Natural killer cell (primary cell): ENCODE results near the gene VOPP1. TPM values are rescaled to one million over a fixed set of nuclear protein-coding genes. Genes with fewer than 3 reads are reported as not detected.

Experiments
- ATAC-seq, 3 donors: fragments of 150-1000 bp in 2 of 3; fragments of 200-7000 bp in 1 of 3; cut with Tn5 transposase; 1 replicate in 1 of 3; 2 replicates in 2 of 3; pipeline ENCODE4 v1.10.0; 2021; ENCODE audit warnings: mild to moderate bottlenecking in 2 of 3, moderate library complexity in 2 of 3
- DNase-seq, 2 donors: peaks; one replicate each; pipeline versions ENCODE4 v3.0.0 to v3.0.0-alpha.2; 2013 to 2021; ENCODE audit warnings: mixed read lengths in 1 of 2
- H3K27ac ChIP-seq: one replicate; pipeline ENCODE4 v1.5.1; 2013; ENCODE audit warnings: mild to moderate bottlenecking, low read length
- H3K27me3 ChIP-seq: one replicate; pipeline ENCODE4 v1.6.1; 2013; ENCODE audit warnings: low read length; ENCODE audit not compliant: control insufficient read depth, insufficient read depth
- H3K36me3 ChIP-seq: one replicate; pipeline ENCODE4 v1.6.1; 2013; ENCODE audit warnings: low read length; ENCODE audit not compliant: control insufficient read depth, insufficient read depth
- H3K4me1 ChIP-seq: one replicate; pipeline ENCODE4 v1.6.1; 2013; ENCODE audit warnings: low read length; ENCODE audit not compliant: control insufficient read depth, insufficient read depth
- H3K4me3 ChIP-seq: one replicate; pipeline ENCODE4 v1.5.1; 2013; ENCODE audit warnings: low read length
- H3K9me3 ChIP-seq: one replicate; pipeline ENCODE4 v1.6.1; 2013; ENCODE audit warnings: low read length; ENCODE audit not compliant: control insufficient read depth, insufficient read depth
- H3K27ac Mint-ChIP-seq, 2 donors: one replicate each; pipeline ENCODE4 v1.8.0; 2022; ENCODE audit warnings: mild to moderate bottlenecking in 2 of 2, mixed read lengths in 2 of 2, moderate library complexity in 1 of 2
- H3K27me3 Mint-ChIP-seq, 2 donors: one replicate each; pipeline ENCODE4 v1.8.0; 2022; ENCODE audit warnings: low read depth in 2 of 2, mixed read lengths in 2 of 2
- H3K36me3 Mint-ChIP-seq: one replicate; pipeline ENCODE4 v1.8.0; 2022; ENCODE audit warnings: mixed read lengths
- H3K4me1 Mint-ChIP-seq, 2 donors: one replicate each; pipeline ENCODE4 v1.8.0; 2022; ENCODE audit warnings: mixed read lengths in 2 of 2
- H3K4me3 Mint-ChIP-seq: one replicate; pipeline ENCODE4 v1.8.0; 2022; ENCODE audit warnings: mild to moderate bottlenecking, moderate library complexity, mixed read lengths
- H3K9me3 Mint-ChIP-seq, 2 donors: one replicate each; pipeline ENCODE4 v1.8.0; 2022; ENCODE audit warnings: mixed read lengths in 2 of 2
- WGBS: methylation state at CpG from one replicate; pipeline ENCODE4 v1.1.7; 2013; ENCODE audit warnings: missing lambda C conversion rate; ENCODE audit not compliant: insufficient coverage; 5-methylcytosine and 5-hydroxymethylcytosine counted together
- intact Hi-C: fragments of 100-400 bp; cut with micrococcal nuclease; formaldehyde crosslinking; loops from one replicate; pipeline ENCODE4 v1.14.2; 2022
- total RNA-seq, 4 donors: library from RNA; stranded (reverse); fragments of 120-200 nt in 1 of 4; gene quantifications; one replicate each; pipeline versions ENCODE4 v1.2.3 to v1.2.4, GENCODE V29; 2013 to 2022
- TF ChIP-seq, protein P1 (sequence below): fragments of 200-600 bp; IDR thresholded peaks from one replicate; pipeline ENCODE4 v1.8.0; 2022; ENCODE audit warnings: antibody characterized with exemption

VOPP1 gene
- total RNA-seq, 3 donors from 2014 or later (not counting 1 experiment from before 2014, with no cell fraction given): 79.3 to 115 (median 110) TPM

GRCh38 chr7:55508221-55509011, 63.9 kb downstream of the VOPP1 start:
- TF ChIP-seq, protein P1, sequence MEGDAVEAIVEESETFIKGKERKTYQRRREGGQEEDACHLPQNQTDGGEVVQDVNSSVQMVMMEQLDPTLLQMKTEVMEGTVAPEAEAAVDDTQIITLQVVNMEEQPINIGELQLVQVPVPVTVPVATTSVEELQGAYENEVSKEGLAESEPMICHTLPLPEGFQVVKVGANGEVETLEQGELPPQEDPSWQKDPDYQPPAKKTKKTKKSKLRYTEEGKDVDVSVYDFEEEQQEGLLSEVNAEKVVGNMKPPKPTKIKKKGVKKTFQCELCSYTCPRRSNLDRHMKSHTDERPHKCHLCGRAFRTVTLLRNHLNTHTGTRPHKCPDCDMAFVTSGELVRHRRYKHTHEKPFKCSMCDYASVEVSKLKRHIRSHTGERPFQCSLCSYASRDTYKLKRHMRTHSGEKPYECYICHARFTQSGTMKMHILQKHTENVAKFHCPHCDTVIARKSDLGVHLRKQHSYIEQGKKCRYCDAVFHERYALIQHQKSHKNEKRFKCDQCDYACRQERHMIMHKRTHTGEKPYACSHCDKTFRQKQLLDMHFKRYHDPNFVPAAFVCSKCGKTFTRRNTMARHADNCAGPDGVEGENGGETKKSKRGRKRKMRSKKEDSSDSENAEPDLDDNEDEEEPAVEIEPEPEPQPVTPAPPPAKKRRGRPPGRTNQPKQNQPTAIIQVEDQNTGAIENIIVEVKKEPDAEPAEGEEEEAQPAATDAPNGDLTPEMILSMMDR: no peak
- no peaks in the 10 kb centered on the region for H3K9me3 Mint-ChIP-seq
- no peaks in the 10 kb centered on the region for H3K27me3 Mint-ChIP-seq
- intact Hi-C loops: no loop called here
- Histone ChIP-seq H3K36me3 (peaks cover 12% of the 10 kb centered on the region), H3K4me1 (no peaks in the 10 kb centered on the region), H3K27me3 (no peaks in the 10 kb centered on the region), H3K4me3 (no peak overlapping the region), H3K27ac (no peak overlapping the region), H3K9me3 (no peaks in the 10 kb centered on the region)
- H3K36me3 Mint-ChIP-seq: no peaks in the 10 kb centered on the region
- H3K4me3 Mint-ChIP-seq: no peak overlapping the region
- no peak for DNase-seq
- H3K27ac Mint-ChIP-seq: no peak overlapping the region
- no peak for ATAC-seq
- peaks cover 52 to 53% of the 10 kb centered on the region in 2 donors for H3K4me1 Mint-ChIP-seq
- 78% methylated on average over 5 of the region's 5 CpGs for WGBS

- 99% methylated on average over 5 of the region's 5 CpGs for WGBS
- TF ChIP-seq, protein P1: no peak
- no peaks in the 10 kb centered on the region for H3K27me3 ChIP-seq
- DNase-seq: no peak
- no peaks in the 10 kb centered on the region for H3K4me1 ChIP-seq
- Mint-ChIP-seq H3K27me3 (no peaks in the 10 kb centered on the region), H3K9me3 (no peaks in the 10 kb centered on the region), H3K4me3 (no peak overlapping the region), H3K36me3 (no peaks in the 10 kb centered on the region), H3K27ac (no peak overlapping the region), H3K4me1 (peaks cover 54 to 58% of the 10 kb centered on the region in 2 donors)
- peaks cover 7% of the 10 kb centered on the region for H3K36me3 ChIP-seq
- no peak overlapping the region for H3K4me3 ChIP-seq
- intact Hi-C loops: no loop called here
- H3K27ac ChIP-seq: no peak overlapping the region
- H3K9me3 ChIP-seq: no peaks in the 10 kb centered on the region
- ATAC-seq: no peak
Measured at GRCh38 chr7:55507743-55508142, 64.6 kb downstream of the VOPP1 start.

- Histone ChIP-seq H3K27ac (no peak overlapping the region), H3K27me3 (no peaks in the 10 kb centered on the region), H3K9me3 (no peaks in the 10 kb centered on the region), H3K36me3 (peaks cover 8% of the 10 kb centered on the region), H3K4me1 (no peaks in the 10 kb centered on the region), H3K4me3 (no peak overlapping the region)
- Mint-ChIP-seq H3K9me3 (no peaks in the 10 kb centered on the region), H3K27me3 (no peaks in the 10 kb centered on the region), H3K27ac (peak overlapping the region; percentile 70 to 79), H3K4me3 (no peak overlapping the region), H3K36me3 (no peaks in the 10 kb centered on the region), H3K4me1 (peaks cover 59% of the 10 kb centered on the region in 2 donors)
- TF ChIP-seq, protein P1: no peak
- intact Hi-C loops: no loop called here
- DNase-seq: no peak
- ATAC-seq: no peak
- WGBS: 95% methylated on average over 10 of the region's 10 CpGs
Measured at GRCh38 chr7:55504967-55505658, 67.2 kb downstream of the VOPP1 start.
